Testis (tissue), 2 donors: ENCODE results near the gene EIF4A3.

Experiments used
- CTCF ChIP-seq, 3 experiments: fragments of 450-650 bp in 2 of 3; fragments of 200-600 bp in 1 of 3; sonication (generic) in 1 of 3; IDR thresholded peaks; one replicate each; pipeline ENCODE4 v1.5.1; 2016 to 2019; ENCODE audit warnings: antibody characterized with exemption in 3 of 3, mild to moderate bottlenecking in 2 of 3, moderate library complexity in 1 of 3
- POLR2A ChIP-seq: fragments of 450-650 bp; IDR thresholded peaks from one replicate; pipeline ENCODE4 v1.6.1; 2017; ENCODE audit warnings: antibody characterized with exemption, mild to moderate bottlenecking, moderate library complexity

- TF ChIP-seq POLR2A = no peak
- TF ChIP-seq CTCF (IDR thresholded peaks at IDR 0.05) = no peak
Measured at GRCh38 chr17:80119271-80119791, 27.6 kb downstream of the EIF4A3 start.
